GM21825 (cell line): ENCODE results near the gene UFD1.

ENCODE experiments used
- ATAC-seq: cut with Tn5 transposase; IDR thresholded peaks from one replicate; pipeline ENCODE4 v1.9.1; 2021; ENCODE audit warnings: mild to moderate bottlenecking, moderate library complexity; ENCODE audit not compliant: unreplicated experiment

Gene UFD1

GRCh38 chr22:19402642-19403191, 76.3 kb downstream of the UFD1 start:
- ATAC-seq, result no peak

- no peak for ATAC-seq
Observed at GRCh38 chr22:19401483-19401882, 77.5 kb downstream of the UFD1 start.

DNA sequence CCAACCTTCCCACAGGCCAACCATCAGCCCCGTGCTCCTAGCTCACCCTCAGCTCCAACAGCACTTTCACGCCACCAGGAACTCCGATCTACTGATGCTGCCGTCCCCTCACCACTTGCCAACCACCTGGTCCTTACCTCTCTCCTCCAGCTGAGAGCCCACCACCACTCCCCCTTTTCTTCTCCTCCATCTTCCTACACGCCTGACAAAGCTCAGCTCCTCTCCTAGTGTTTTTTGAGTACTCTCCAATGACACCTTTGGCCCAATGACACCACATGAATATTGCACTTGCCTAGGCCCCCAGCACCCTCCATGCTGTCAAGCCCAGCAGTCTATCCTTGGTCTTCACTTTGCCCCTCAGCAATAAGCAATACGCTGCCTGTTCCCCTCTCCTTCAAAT, 78.1 kb downstream of the UFD1 start:
- ATAC-seq, result no peak
